GM20000 (cell line): ENCODE results near the gene WNK4.

Source experiments
- DNase-seq: peaks from one replicate; pipeline ENCODE4 v3.0.0; 2012; ENCODE audit warnings: low spot score
- TF ChIP-seq, protein P1 (sequence below): IDR thresholded peaks from 2 replicates; pipeline ENCODE4 v1.5.1; 2012; ENCODE audit warnings: mild to moderate bottlenecking, control low read depth; ENCODE audit errors: extremely low read depth, missing control alignments

Gene WNK4

GRCh38 chr17:42833767-42834422, 53.5 kb downstream of the WNK4 start:
- DNase-seq: no peak

GRCh38 chr17:42835732-42836131, 55.3 kb downstream of the WNK4 start:
- TF ChIP-seq, protein P1, sequence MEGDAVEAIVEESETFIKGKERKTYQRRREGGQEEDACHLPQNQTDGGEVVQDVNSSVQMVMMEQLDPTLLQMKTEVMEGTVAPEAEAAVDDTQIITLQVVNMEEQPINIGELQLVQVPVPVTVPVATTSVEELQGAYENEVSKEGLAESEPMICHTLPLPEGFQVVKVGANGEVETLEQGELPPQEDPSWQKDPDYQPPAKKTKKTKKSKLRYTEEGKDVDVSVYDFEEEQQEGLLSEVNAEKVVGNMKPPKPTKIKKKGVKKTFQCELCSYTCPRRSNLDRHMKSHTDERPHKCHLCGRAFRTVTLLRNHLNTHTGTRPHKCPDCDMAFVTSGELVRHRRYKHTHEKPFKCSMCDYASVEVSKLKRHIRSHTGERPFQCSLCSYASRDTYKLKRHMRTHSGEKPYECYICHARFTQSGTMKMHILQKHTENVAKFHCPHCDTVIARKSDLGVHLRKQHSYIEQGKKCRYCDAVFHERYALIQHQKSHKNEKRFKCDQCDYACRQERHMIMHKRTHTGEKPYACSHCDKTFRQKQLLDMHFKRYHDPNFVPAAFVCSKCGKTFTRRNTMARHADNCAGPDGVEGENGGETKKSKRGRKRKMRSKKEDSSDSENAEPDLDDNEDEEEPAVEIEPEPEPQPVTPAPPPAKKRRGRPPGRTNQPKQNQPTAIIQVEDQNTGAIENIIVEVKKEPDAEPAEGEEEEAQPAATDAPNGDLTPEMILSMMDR: no peak

More at GRCh38 chr17:42833767-42834422, 53.5 kb downstream of the WNK4 start:
- TF ChIP-seq, protein P1: no peak

DNA sequence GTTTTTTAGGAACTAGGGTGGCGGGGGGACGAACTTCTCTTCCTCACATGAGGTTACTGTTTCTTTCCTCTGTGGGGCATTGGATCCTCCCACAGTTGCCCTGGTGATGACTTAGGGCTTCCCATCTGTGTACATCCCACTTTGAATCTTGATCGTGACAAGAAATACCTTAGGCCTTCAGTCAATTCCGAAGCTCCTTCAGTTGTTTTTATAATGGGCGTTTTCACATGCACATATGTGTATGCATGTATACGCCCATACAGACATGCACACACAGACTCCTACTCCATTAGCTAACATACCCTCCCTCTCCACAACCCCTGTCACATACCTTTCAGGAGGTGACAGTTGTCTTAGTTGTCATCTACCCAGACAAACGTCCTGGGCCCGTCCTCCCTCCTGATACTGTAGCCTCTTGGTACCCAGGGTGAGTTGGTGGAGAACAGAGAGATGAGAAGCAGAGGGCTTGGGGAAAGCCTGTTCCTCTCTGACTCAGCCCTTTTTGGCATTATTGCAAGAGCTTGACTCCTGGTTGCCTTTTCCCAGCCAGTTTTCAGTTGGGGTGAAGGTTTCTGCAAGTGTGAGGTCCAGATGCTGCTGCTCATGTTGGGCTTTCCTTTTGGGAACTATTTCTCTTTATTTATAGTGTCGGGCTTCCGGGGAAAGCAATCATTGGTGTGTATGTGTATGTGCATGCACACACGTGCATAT, 61.7 kb downstream of the WNK4 start:
- TF ChIP-seq, protein P1: no peak
- DNase-seq: no peak

More at GRCh38 chr17:42835732-42836131, 55.3 kb downstream of the WNK4 start:
- DNase-seq: no peak

- TF ChIP-seq, protein P1: peak; percentile 43
- peak; percentile 56 for DNase-seq
Measured at GRCh38 chr17:42843358-42843934, 63.0 kb downstream of the WNK4 start.

DNA sequence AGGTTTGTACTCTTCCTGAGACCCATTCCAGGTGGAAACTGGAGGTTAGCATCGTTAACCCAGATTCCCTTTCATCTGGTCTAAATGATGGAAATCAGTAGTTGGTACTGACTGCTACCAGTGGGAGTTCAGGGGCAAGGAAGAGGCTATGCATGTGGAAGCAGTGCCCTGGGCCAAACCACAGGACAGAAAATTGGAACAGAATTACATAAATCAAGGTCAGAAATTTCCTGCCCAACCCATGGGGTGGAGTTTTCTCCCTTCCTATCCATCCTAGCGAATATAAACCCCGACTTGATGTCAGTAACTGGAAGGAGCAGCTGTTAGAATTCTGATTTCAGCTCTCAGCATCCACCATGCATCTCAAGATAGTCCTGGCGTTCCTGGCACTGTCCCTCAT, 63.9 kb downstream of the WNK4 start, which contains the start of gene AOC2:
Gene AOC2, plus strand, starts transcription at position 310 of the 400 bp plus-strand sequence. Its CDS starts 47 bp downstream, at position 357.
- TF ChIP-seq, protein P1: no peak
- DNase-seq: no peak

DNA sequence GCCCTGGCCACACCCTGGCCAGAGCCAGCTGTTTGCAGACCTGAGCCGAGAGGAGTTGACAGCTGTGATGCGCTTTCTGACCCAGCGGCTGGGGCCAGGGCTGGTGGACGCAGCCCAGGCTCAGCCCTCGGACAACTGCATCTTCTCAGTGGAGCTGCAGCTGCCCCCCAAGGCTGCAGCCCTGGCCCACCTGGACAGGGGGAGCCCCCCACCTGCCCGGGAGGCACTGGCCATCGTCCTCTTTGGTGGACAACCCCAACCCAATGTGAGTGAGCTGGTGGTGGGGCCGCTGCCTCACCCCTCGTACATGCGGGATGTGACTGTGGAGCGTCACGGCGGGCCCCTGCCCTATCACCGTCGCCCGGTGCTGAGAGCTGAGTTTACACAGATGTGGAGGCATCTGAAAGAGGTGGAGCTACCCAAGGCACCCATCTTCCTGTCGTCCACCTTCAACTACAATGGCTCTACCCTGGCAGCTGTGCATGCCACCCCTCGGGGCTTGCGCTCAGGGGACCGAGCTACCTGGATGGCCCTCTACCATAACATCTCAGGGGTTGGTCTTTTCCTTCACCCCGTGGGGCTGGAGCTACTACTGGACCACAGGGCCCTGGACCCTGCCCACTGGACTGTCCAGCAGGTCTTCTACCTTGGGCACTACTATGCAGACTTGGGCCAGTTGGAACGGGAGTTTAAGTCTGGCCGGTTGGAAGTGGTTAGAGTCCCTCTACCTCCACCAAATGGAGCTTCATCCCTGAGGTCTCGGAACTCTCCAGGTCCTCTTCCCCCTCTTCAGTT, 64.5 kb downstream of the WNK4 start:
- no peak for DNase-seq
- TF ChIP-seq, protein P1: no peak
